MCF 10A (cell line): ENCODE data around the gene ADK. TPM values are rescaled to one million over a fixed set of nuclear protein-coding genes. Genes with fewer than 3 reads are reported as not detected.
"Not testable (repeated sequence)": the region's sequence is repeated elsewhere in the genome, so short reads cannot be mapped to it uniquely, and the experiment has no call there.

ENCODE experiments used
- BruUV-seq: library from RNA; stranded (reverse); fragments of 400-500 nt; replicated peaks from 2 replicates; lab custom pipeline; 2021; lab: Mats Ljungman, UMichigan
- CTCF ChIA-PET: fragments of 300-600 bp; sonication (Branson Sonifier 250); formaldehyde crosslinking; extraction: SDS; loops from one replicate; lab custom pipeline; 2021; ENCODE audit warnings: antibody characterized with exemption, inconsistent platforms; lab: Yijun Ruan, JAX
- POLR2A ChIA-PET: fragments of 300-600, 350-650 bp; sonication (Branson Sonifier 250); formaldehyde crosslinking; extraction: SDS; loops from one replicate; lab custom pipeline; 2020; ENCODE audit warnings: antibody characterized with exemption, inconsistent platforms; lab: Yijun Ruan, JAX
- DNase-seq: peaks from one replicate; pipeline ENCODE4 v3.0.0-alpha.2; 2018; ENCODE audit not compliant: unreplicated experiment
- H3K27ac Mint-ChIP-seq: one replicate; pipeline ENCODE4 v1.8.0; 2022; ENCODE audit warnings: mild to moderate bottlenecking, low read depth, mixed read lengths; ENCODE audit not compliant: unreplicated experiment
- H3K27me3 Mint-ChIP-seq: one replicate; pipeline ENCODE4 v1.8.0; 2022; ENCODE audit warnings: mixed read lengths; ENCODE audit not compliant: insufficient read depth, unreplicated experiment
- H3K36me3 Mint-ChIP-seq: one replicate; pipeline ENCODE4 v1.8.0; 2022; ENCODE audit warnings: mild to moderate bottlenecking, moderate library complexity, mixed read lengths; ENCODE audit not compliant: insufficient read depth, unreplicated experiment
- H3K4me1 Mint-ChIP-seq: one replicate; pipeline ENCODE4 v1.8.0; 2022; ENCODE audit warnings: mixed read lengths; ENCODE audit not compliant: insufficient read depth, unreplicated experiment
- H3K4me3 Mint-ChIP-seq: one replicate; pipeline ENCODE4 v1.8.0; 2022; ENCODE audit warnings: mild to moderate bottlenecking, moderate library complexity, mixed read lengths; ENCODE audit not compliant: unreplicated experiment
- H3K9me3 Mint-ChIP-seq: one replicate; pipeline ENCODE4 v1.8.0; 2022; ENCODE audit warnings: mixed read lengths; ENCODE audit not compliant: unreplicated experiment
- intact Hi-C: fragments of 100-400 bp; cut with micrococcal nuclease; formaldehyde crosslinking; loops from 2 replicates; pipeline ENCODE4 v1.14.1; 2022
- total RNA-seq: library from RNA; stranded (reverse); gene quantifications from 2 replicates; pipeline ENCODE4 v1.2.3, GENCODE V29; 2022
- TF ChIP-seq, protein P1 (sequence below): fragments of 200-600 bp; IDR thresholded peaks from one replicate; pipeline ENCODE4 v1.8.0; 2022; ENCODE audit warnings: antibody characterized with exemption, mild to moderate bottlenecking; ENCODE audit not compliant: unreplicated experiment

Gene ADK
- total RNA-seq, 1 experiment from 2014 or later = 98.6 TPM

DNA sequence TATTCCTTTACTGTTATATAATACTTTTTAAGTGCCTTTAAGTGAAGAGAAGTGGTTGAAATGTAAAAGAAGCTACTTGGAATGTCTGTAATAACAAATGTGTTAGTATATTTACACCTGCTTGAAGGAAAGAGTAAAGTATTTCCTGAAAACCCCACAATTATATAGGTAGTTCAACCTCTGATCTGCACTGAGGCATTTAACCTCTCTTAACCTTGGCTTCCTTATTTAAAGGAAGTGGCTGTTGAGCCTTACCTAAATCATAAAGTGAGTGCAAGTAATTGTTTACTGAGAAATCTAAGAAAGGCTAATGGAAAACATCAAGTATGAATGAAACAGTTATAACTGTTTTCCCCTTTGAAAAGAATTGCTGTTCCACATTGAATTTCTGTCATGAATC lies 294.5 kb downstream of the ADK start:
- intact Hi-C loops = no loop called here
- CTCF ChIA-PET = interaction anchor here (0.7 kb wide), 1 partner anchor 1041 kb away, joined by 3 read pairs; no protein-coding TSS in a partner anchor
- no TSS peak for BruUV-seq

GRCh38 chr10:74450602-74451001 lies 299.6 kb downstream of the ADK start:
- POLR2A ChIA-PET = interaction anchor here (1.1 kb wide), 1 partner anchor 8 kb away, joined by 3 read pairs; no protein-coding TSS in a partner anchor
- Mint-ChIP-seq H3K27me3 (no peaks in the 10 kb centered on the region), H3K9me3 (no peaks in the 10 kb centered on the region)

More for the DNA sequence above, 294.5 kb downstream of the ADK start:
- Mint-ChIP-seq H3K27ac (no peak overlapping the region), H3K4me3 (no peak overlapping the region), H3K36me3 (no peaks in the 10 kb centered on the region), H3K4me1 (no peaks in the 10 kb centered on the region), H3K27me3 (no peaks in the 10 kb centered on the region), H3K9me3 (no peaks in the 10 kb centered on the region)
- POLR2A ChIA-PET = no interaction called here
- TF ChIP-seq, protein P1, sequence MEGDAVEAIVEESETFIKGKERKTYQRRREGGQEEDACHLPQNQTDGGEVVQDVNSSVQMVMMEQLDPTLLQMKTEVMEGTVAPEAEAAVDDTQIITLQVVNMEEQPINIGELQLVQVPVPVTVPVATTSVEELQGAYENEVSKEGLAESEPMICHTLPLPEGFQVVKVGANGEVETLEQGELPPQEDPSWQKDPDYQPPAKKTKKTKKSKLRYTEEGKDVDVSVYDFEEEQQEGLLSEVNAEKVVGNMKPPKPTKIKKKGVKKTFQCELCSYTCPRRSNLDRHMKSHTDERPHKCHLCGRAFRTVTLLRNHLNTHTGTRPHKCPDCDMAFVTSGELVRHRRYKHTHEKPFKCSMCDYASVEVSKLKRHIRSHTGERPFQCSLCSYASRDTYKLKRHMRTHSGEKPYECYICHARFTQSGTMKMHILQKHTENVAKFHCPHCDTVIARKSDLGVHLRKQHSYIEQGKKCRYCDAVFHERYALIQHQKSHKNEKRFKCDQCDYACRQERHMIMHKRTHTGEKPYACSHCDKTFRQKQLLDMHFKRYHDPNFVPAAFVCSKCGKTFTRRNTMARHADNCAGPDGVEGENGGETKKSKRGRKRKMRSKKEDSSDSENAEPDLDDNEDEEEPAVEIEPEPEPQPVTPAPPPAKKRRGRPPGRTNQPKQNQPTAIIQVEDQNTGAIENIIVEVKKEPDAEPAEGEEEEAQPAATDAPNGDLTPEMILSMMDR = no peak
- no peak for DNase-seq

GRCh38 chr10:74451127-74451829 lies 300.3 kb downstream of the ADK start:
- intact Hi-C loops = no loop called here
- Mint-ChIP-seq H3K36me3 (peaks cover 6% of the 10 kb centered on the region), H3K27ac (no peak overlapping the region), H3K27me3 (no peaks in the 10 kb centered on the region), H3K4me3 (no peak overlapping the region), H3K4me1 (no peaks in the 10 kb centered on the region), H3K9me3 (no peaks in the 10 kb centered on the region)
- ChIA-PET CTCF (no interaction called here), POLR2A (no interaction called here)
- no TSS peak for BruUV-seq
- TF ChIP-seq, protein P1 = no peak
- DNase-seq = no peak

More at GRCh38 chr10:74450602-74451001, 299.6 kb downstream of the ADK start:
- TF ChIP-seq, protein P1 = no peak
- peaks cover 6% of the 10 kb centered on the region for H3K36me3 Mint-ChIP-seq
- H3K4me3 Mint-ChIP-seq = no peak overlapping the region
- BruUV-seq = no TSS peak
- no peak for DNase-seq
- H3K27ac Mint-ChIP-seq = no peak overlapping the region
- CTCF ChIA-PET = no interaction called here
- intact Hi-C loops = no loop called here
- H3K4me1 Mint-ChIP-seq = no peaks in the 10 kb centered on the region

DNA sequence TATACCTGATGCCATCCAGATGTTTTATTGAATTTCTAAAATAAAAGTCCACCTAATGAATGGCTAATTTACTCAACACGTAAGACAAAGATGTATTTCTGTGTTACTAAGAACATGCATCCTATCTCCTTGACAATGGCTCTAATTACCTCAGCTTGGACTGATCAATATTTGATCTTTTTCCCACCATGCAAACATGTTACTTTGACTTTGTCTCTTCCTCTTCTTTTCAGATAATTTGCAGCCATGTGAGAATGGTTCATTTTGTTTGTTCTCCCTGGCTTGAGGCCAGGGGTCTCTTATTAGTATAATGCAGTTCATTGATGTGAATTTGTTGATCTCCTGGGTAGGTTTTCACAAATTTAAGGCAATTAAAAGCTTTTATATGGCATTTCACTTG lies 302.1 kb downstream of the ADK start:
- CTCF ChIA-PET = no interaction called here
- POLR2A ChIA-PET = interaction anchor here (0.7 kb wide), 2 partner anchors 122 to 434 kb away, joined by 3 read pairs; no protein-coding TSS in a partner anchor
- H3K27ac Mint-ChIP-seq = no peak overlapping the region

DNA sequence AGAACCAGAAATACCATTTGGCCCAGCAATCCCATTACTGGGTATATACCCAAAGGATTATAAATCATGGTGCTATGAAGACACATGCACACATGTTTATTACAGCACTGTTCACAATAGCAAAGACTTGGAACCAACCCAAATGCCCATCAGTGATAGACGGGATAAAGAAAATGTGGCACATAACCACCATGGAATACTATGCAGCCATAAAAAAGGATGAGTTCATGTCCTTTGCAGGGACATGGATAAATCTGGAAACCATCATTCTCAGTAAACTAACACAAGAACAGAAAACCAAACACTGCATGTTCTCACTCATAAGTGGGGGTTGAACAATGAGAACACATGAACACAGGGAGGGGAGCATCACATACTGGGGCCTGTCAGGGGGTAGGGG lies 306.5 kb downstream of the ADK start:
- intact Hi-C loops, H3K4me1 Mint-ChIP-seq, POLR2A ChIA-PET, BruUV-seq, H3K27me3 Mint-ChIP-seq, H3K27ac Mint-ChIP-seq, H3K9me3 Mint-ChIP-seq, CTCF ChIA-PET, DNase-seq, H3K4me3 Mint-ChIP-seq: not testable (repeated sequence)
- peaks cover 12% of the 10 kb centered on the region for H3K36me3 Mint-ChIP-seq

More for the DNA sequence above, 302.1 kb downstream of the ADK start:
- H3K4me3 Mint-ChIP-seq = no peak overlapping the region
- TF ChIP-seq, protein P1 = no peak
- intact Hi-C loops = no loop called here
- H3K9me3 Mint-ChIP-seq = no peaks in the 10 kb centered on the region
- H3K27me3 Mint-ChIP-seq = no peaks in the 10 kb centered on the region
- no TSS peak for BruUV-seq
- H3K36me3 Mint-ChIP-seq = peaks cover 6% of the 10 kb centered on the region
- no peaks in the 10 kb centered on the region for H3K4me1 Mint-ChIP-seq
- DNase-seq = no peak
